ENCODE results near the gene CMTM4.
"Not testable (repeated sequence)": the region's sequence is repeated elsewhere in the genome, so short reads cannot be mapped to it uniquely, and the experiment has no call there.

CMTM4 gene

GRCh38 chr16:66703406-66704215 lies 7.1 kb upstream of the CMTM4 start:
- no peak for DNase-seq

- no peak for DNase-seq
Observed at GRCh38 chr16:66701516-66701915, 5.0 kb upstream of the CMTM4 start.

- DNase-seq: no peak
Observed at GRCh38 chr16:66701026-66701425, 4.5 kb upstream of the CMTM4 start.

- DNase-seq: no peak
Observed at GRCh38 chr16:66699898-66700297, 3.4 kb upstream of the CMTM4 start.

- DNase-seq: no peak
Observed at GRCh38 chr16:66698046-66698445, 1.5 kb upstream of the CMTM4 start.

GRCh38 chr16:66695935-66696668 lies 441 bp downstream of the CMTM4 start:
- peak in 1 of 2 experiments; percentile 11 for DNase-seq

- no peak for DNase-seq
Observed at GRCh38 chr16:66695471-66695934, 1.0 kb downstream of the CMTM4 start.

- DNase-seq: no peak
Observed at GRCh38 chr16:66693149-66693548, 3.4 kb downstream of the CMTM4 start.

GRCh38 chr16:66692341-66692740 lies 4.2 kb downstream of the CMTM4 start:
- no peak for DNase-seq

GRCh38 chr16:66691234-66691633 lies 5.3 kb downstream of the CMTM4 start:
- no peak for DNase-seq

- no peak for DNase-seq
Observed at GRCh38 chr16:66690106-66690847, 6.3 kb downstream of the CMTM4 start.

- no peak for DNase-seq
Observed at GRCh38 chr16:66689282-66689681, 7.3 kb downstream of the CMTM4 start.

- no peak for DNase-seq
Observed at GRCh38 chr16:66687906-66688625, 8.5 kb downstream of the CMTM4 start.

GRCh38 chr16:66685501-66686115 lies 10.9 kb downstream of the CMTM4 start:
- DNase-seq: not testable (repeated sequence)

- no peak for DNase-seq
Observed at GRCh38 chr16:66682271-66682670, 14.3 kb downstream of the CMTM4 start.

- no peak for DNase-seq
Observed at GRCh38 chr16:66681676-66682075, 14.9 kb downstream of the CMTM4 start.

GRCh38 chr16:66678337-66678736 lies 18.2 kb downstream of the CMTM4 start:
- DNase-seq: no peak

- DNase-seq: no peak
Observed at GRCh38 chr16:66677836-66678235, 18.7 kb downstream of the CMTM4 start.

- DNase-seq: no peak
Observed at GRCh38 chr16:66677179-66677578, 19.4 kb downstream of the CMTM4 start.

- DNase-seq: no peak
Observed at GRCh38 chr16:66676599-66676998, 19.9 kb downstream of the CMTM4 start.

GRCh38 chr16:66673691-66674090 lies 22.9 kb downstream of the CMTM4 start:
- no peak for DNase-seq

- DNase-seq: no peak
Observed at GRCh38 chr16:66670691-66671388, 25.7 kb downstream of the CMTM4 start.
